H1 (cell line): ENCODE data around the gene AOPEP. TPM values are rescaled to one million over a fixed set of nuclear protein-coding genes. Genes with fewer than 3 reads are reported as not detected.

Experiments
- CTCF ChIA-PET: fragments of 300-600 bp; sonication (Branson Sonifier 250); formaldehyde crosslinking; loops from one replicate; lab custom pipeline; 2021; ENCODE audit not compliant: partially characterized antibody; lab: Charles Lee
- POLR2A ChIA-PET: fragments of 300-600 bp; sonication (Branson Sonifier 250); formaldehyde crosslinking; loops from one replicate; lab custom pipeline; 2021; ENCODE audit warnings: inconsistent platforms; ENCODE audit not compliant: partially characterized antibody; lab: Charles Lee
- DNase-seq, 2 experiments: peaks; one replicate each; pipeline versions ENCODE4 v3.0.0 to v3.0.0-alpha.2; 2010 to 2022; ENCODE audit warnings: low spot score in 2 of 2, low read depth in 1 of 2, mixed read lengths in 1 of 2
- FAIRE-seq: peaks from 2 replicates; lab custom pipeline; 2011; peaks lifted over from hg19 to GRCh38; lab: Jason Lieb, UNC
- H2AFZ ChIP-seq: 2 replicates; pipeline ENCODE4 v1.8.1; 2012; ENCODE audit warnings: low read length, inconsistent platforms
- H2AK5ac ChIP-seq: 2 replicates; pipeline ENCODE4 v1.6.1; 2013; ENCODE audit warnings: low read depth, low read length
- H2BK120ac ChIP-seq: replicated peaks from 2 replicates; pipeline ENCODE3; 2013; ENCODE audit warnings: low read depth, low read length, inconsistent platforms
- H2BK12ac ChIP-seq: 2 replicates; pipeline ENCODE4 v1.6.1; 2013; ENCODE audit warnings: low read depth, low read length
- H2BK15ac ChIP-seq: 2 replicates; pipeline ENCODE4 v1.6.1; 2013; ENCODE audit warnings: low read length
- H2BK20ac ChIP-seq: 2 replicates; pipeline ENCODE4 v1.6.1; 2013; ENCODE audit warnings: low read length
- H2BK5ac ChIP-seq: 2 replicates; pipeline ENCODE4 v1.6.1; 2013; ENCODE audit warnings: low read depth, low read length
- H3K14ac ChIP-seq: 2 replicates; pipeline ENCODE4 v1.6.1; 2013; ENCODE audit warnings: inconsistent platforms; ENCODE audit not compliant: insufficient read length
- H3K18ac ChIP-seq: 2 replicates; pipeline ENCODE4 v1.6.1; 2013; ENCODE audit warnings: low read length; ENCODE audit errors: extremely low read depth
- H3K23ac ChIP-seq: 2 replicates; pipeline ENCODE4 v1.6.1; 2013; ENCODE audit warnings: inconsistent platforms; ENCODE audit not compliant: insufficient read length
- H3K23me2 ChIP-seq: 2 replicates; pipeline ENCODE4 v1.6.1; 2013; ENCODE audit warnings: low read depth, low read length
- H3K27ac ChIP-seq: 2 replicates; pipeline ENCODE4 v1.6.1; 2011; ENCODE audit warnings: low read depth, low read length, inconsistent platforms
- H3K27me3 ChIP-seq, 4 experiments: replicated peaks in 1 of 4; 1 replicate in 1 of 4; 2 replicates in 3 of 4; pipeline versions ENCODE4 v1.6.1 to v1.8.1; 2011 to 2013; ENCODE audit warnings: low read length in 3 of 4, mild to moderate bottlenecking in 3 of 4, inconsistent platforms in 2 of 4, mixed read lengths in 2 of 4, moderate library complexity in 1 of 4; ENCODE audit not compliant: control insufficient read depth in 3 of 4, insufficient read depth in 3 of 4; ENCODE audit errors: extremely low read depth in 1 of 4
- H3K36me3 ChIP-seq, 4 experiments: 2 replicates each; pipeline versions ENCODE4 v1.6.1 to v1.8.1; 2011 to 2013; ENCODE audit warnings: mild to moderate bottlenecking in 4 of 4, low read length in 3 of 4, moderate library complexity in 2 of 4, control low read depth in 1 of 4, inconsistent platforms in 1 of 4; ENCODE audit not compliant: insufficient read depth in 4 of 4, control insufficient read depth in 2 of 4
- H3K4ac ChIP-seq: replicated peaks from 2 replicates; pipeline ENCODE3; 2013; ENCODE audit warnings: low read length, low read depth, mixed read lengths, inconsistent platforms; ENCODE audit not compliant: insufficient read length
- H3K4me1 ChIP-seq, 4 experiments: replicated peaks in 1 of 4; 1 replicate in 1 of 4; 2 replicates in 3 of 4; pipeline versions ENCODE4 v1.6.1 to v1.8.1; 2011 to 2013; ENCODE audit warnings: low read length in 3 of 4, inconsistent platforms in 2 of 4, mixed read lengths in 1 of 4; ENCODE audit not compliant: insufficient read depth in 4 of 4, control insufficient read depth in 3 of 4
- H3K4me2 ChIP-seq, 2 experiments: 2 replicates each; pipeline versions ENCODE4 v1.6.1 to v1.8.1; 2011 to 2013; ENCODE audit warnings: low read depth in 2 of 2, low read length in 2 of 2, control low read depth in 1 of 2, inconsistent platforms in 1 of 2, mild to moderate bottlenecking in 1 of 2; ENCODE audit not compliant: insufficient read depth in 1 of 2
- H3K4me3 ChIP-seq, 4 experiments: fragments of 200-600, 300-600 bp in 1 of 4; sonication (generic), shearing (Covaris generic), sonication (Bioruptor Twin) in 1 of 4; 2 replicates each; pipeline versions ENCODE4 v1.5.1 to v1.8.1; 2011 to 2016; ENCODE audit warnings: low read length in 4 of 4, low read depth in 3 of 4, control low read depth in 2 of 4, inconsistent platforms in 2 of 4, mild to moderate bottlenecking in 2 of 4, mixed read lengths in 1 of 4, moderate library complexity in 1 of 4; ENCODE audit not compliant: insufficient read depth in 2 of 4; ENCODE audit errors: extremely low read depth in 1 of 4
- H3K56ac ChIP-seq: replicated peaks from 2 replicates; pipeline ENCODE3; 2013; ENCODE audit warnings: low read depth, mild to moderate bottlenecking, mixed read lengths, low read length, inconsistent platforms; ENCODE audit not compliant: insufficient read length
- H3K79me1 ChIP-seq: 2 replicates; pipeline ENCODE4 v1.6.1; 2013; ENCODE audit warnings: low read depth, low read length, control low read depth
- H3K79me2 ChIP-seq, 2 experiments: 2 replicates each; pipeline versions ENCODE4 v1.6.1 to v1.8.1; 2012 to 2013; ENCODE audit warnings: low read length in 2 of 2, mild to moderate bottlenecking in 2 of 2, inconsistent platforms in 1 of 2; ENCODE audit not compliant: insufficient read depth in 2 of 2, control insufficient read depth in 1 of 2
- H3K9ac ChIP-seq, 4 experiments: replicated peaks in 1 of 4; 1 replicate in 1 of 4; 2 replicates in 3 of 4; pipeline versions ENCODE4 v1.6.1 to v1.8.1; 2011 to 2013; ENCODE audit warnings: low read depth in 3 of 4, low read length in 3 of 4, control low read depth in 2 of 4, mild to moderate bottlenecking in 2 of 4, moderate library complexity in 2 of 4, inconsistent platforms in 1 of 4; ENCODE audit errors: extremely low read depth in 1 of 4
- H3K9me3 ChIP-seq, 2 experiments: 2 replicates each; pipeline versions ENCODE4 v1.6.1 to v1.8.1; 2012 to 2013; ENCODE audit warnings: mild to moderate bottlenecking in 2 of 2, moderate library complexity in 2 of 2, control low read depth in 1 of 2, inconsistent platforms in 1 of 2, low read depth in 1 of 2, low read length in 1 of 2, mixed read lengths in 1 of 2; ENCODE audit not compliant: insufficient read depth in 2 of 2
- H4K20me1 ChIP-seq, 2 experiments: replicated peaks in 1 of 2; 2 replicates each; pipeline versions ENCODE3 to v1.8.1; 2011 to 2013; ENCODE audit warnings: inconsistent platforms in 2 of 2, low read length in 2 of 2, mild to moderate bottlenecking in 1 of 2; ENCODE audit not compliant: insufficient read depth in 2 of 2, control insufficient read depth in 1 of 2
- H4K5ac ChIP-seq: 2 replicates; pipeline ENCODE4 v1.6.1; 2013; ENCODE audit warnings: low read length, low read depth, mixed read lengths, inconsistent platforms; ENCODE audit not compliant: insufficient read length
- H4K8ac ChIP-seq: 2 replicates; pipeline ENCODE4 v1.8.0; 2013; ENCODE audit warnings: mild to moderate bottlenecking, moderate library complexity, low read length, inconsistent platforms; ENCODE audit not compliant: insufficient read depth; ENCODE audit errors: extremely low read depth
- H4K91ac ChIP-seq: replicated peaks from 2 replicates; pipeline ENCODE3; 2013; ENCODE audit warnings: low read length, mixed read lengths, inconsistent platforms; ENCODE audit not compliant: insufficient read length
- ATF2 ChIP-seq: IDR thresholded peaks from 2 replicates; pipeline ENCODE4 v1.6.1; 2012; ENCODE audit warnings: low read length, inconsistent platforms
- BRCA1 ChIP-seq: IDR thresholded peaks from 2 replicates; pipeline ENCODE4 v1.6.1; 2012; ENCODE audit warnings: low read depth, low read length, improper control_type of control experiment
- CEBPB ChIP-seq: IDR thresholded peaks from 2 replicates; pipeline ENCODE4 v1.6.1; 2012; ENCODE audit warnings: low read depth, low read length
- CHD1 ChIP-seq: IDR thresholded peaks from 2 replicates; pipeline ENCODE4 v1.6.1; 2012; ENCODE audit warnings: low read depth, low read length, improper control_type of control experiment
- FOSL1 ChIP-seq: IDR thresholded peaks from 2 replicates; pipeline ENCODE4 v1.6.1; 2011; ENCODE audit warnings: mild to moderate bottlenecking, low read depth, low read length, moderate library complexity; ENCODE audit not compliant: insufficient read depth
- GABPA ChIP-seq: IDR thresholded peaks from 2 replicates; pipeline ENCODE4 v1.6.1; 2011; ENCODE audit warnings: mild to moderate bottlenecking, low read length, moderate library complexity, borderline replicate concordance; ENCODE audit not compliant: insufficient read depth
- KDM5A ChIP-seq: fragments of 200-600 bp; IDR thresholded peaks from 2 replicates; pipeline ENCODE4 v1.7.1; 2012; ENCODE audit warnings: mild to moderate bottlenecking, low read length, inconsistent platforms, mixed read lengths
- PHF8 ChIP-seq: fragments of 200-600 bp; sonication (generic); conservative IDR thresholded peaks from 2 replicates; pipeline ENCODE4 v1.7.1; 2012; ENCODE audit warnings: low read depth, mild to moderate bottlenecking, inconsistent platforms, low read length, moderate library complexity
- POLR2AphosphoS5 ChIP-seq: IDR thresholded peaks from 2 replicates; pipeline ENCODE4 v1.6.1; 2011; ENCODE audit warnings: low read depth, low read length
- RBBP5 ChIP-seq: IDR thresholded peaks from 2 replicates; pipeline ENCODE4 v1.7.1; 2012; ENCODE audit warnings: low read depth, mild to moderate bottlenecking, inconsistent platforms, low read length, moderate library complexity, borderline replicate concordance
- SIRT6 ChIP-seq: IDR thresholded peaks from one replicate; pipeline ENCODE4 v1.7.1; 2012; ENCODE audit warnings: low read length, inconsistent platforms
- TAF7 ChIP-seq: optimal IDR thresholded peaks from 2 replicates; pipeline ENCODE3; 2011; ENCODE audit warnings: low read depth, mild to moderate bottlenecking, inconsistent platforms, low read length, moderate library complexity, borderline replicate concordance
- WGBS, 2 experiments: shearing (Covaris generic) in 1 of 2; methylation state at CpG; one replicate each; pipeline versions ENCODE4 v1.1.6 to v1.1.7; 2013 to 2015; ENCODE audit warnings: low lambda C conversion rate in 2 of 2, mixed read lengths in 2 of 2, inconsistent platforms in 1 of 2, low coverage in 1 of 2, missing lambda C conversion rate in 1 of 2; ENCODE audit not compliant: insufficient replicate concordance in 2 of 2, insufficient coverage in 1 of 2, insufficient read length in 1 of 2; ENCODE audit errors: extremely low coverage in 1 of 2, missing lambda C conversion rate in 1 of 2; 5-methylcytosine and 5-hydroxymethylcytosine counted together
- polyA plus RNA-seq, 7 experiments: library from polyadenylated mRNA; depleted of rRNA in 3 of 7; stranded (reverse) in 5 of 7; unstranded in 2 of 7; fragments of >200 nt in 5 of 7; fragments of 200-250 nt in 2 of 7; gene quantifications; 1 replicate in 5 of 7; 2 replicates in 1 of 7; 4 replicates in 1 of 7; pipeline versions ENCODE4 v1.2.1 to v1.2.3, GENCODE V29; 2011 to 2013; ENCODE audit warnings: missing spikeins in 2 of 7, mixed read lengths in 2 of 7
- total RNA-seq: library from RNA; stranded (reverse); fragmentation: NEBNext Ultra II Directional; extraction: Animal tissue kit (Norgen Biotek cat#: 25700); gene quantifications from 2 replicates; pipeline ENCODE4 v1.2.1, GENCODE V29; 2021

AOPEP gene
- total and polyA plus RNA-seq, 2 of the 8 experiments (the other 6 are each of a cell fraction or from before 2014, with no cell fraction given) = 6.1 to 14.3 TPM

- Histone ChIP-seq H3K18ac (no peak overlapping the region), H3K36me3 (no peaks in the 10 kb centered on the region), H3K56ac (no peak overlapping the region), H3K23me2 (no peaks in the 10 kb centered on the region), H3K4me2 (no peak overlapping the region), H3K9me3 (no peaks in the 10 kb centered on the region), H2BK15ac (no peak overlapping the region), H2BK12ac (no peak overlapping the region), H3K79me2 (0 out of 4 replicates have a peak, but pooled peaks cover 0 to 2% of the 10 kb centered on the region in 2 experiments), H3K4me1 (peaks cover 0 to 10% (median 0%) of the 10 kb centered on the region in 4 experiments; a peak in 1 of 7 replicates), H2AK5ac (no peak overlapping the region), H4K91ac (no peak overlapping the region), H4K8ac (no peak overlapping the region), H2BK20ac (no peak overlapping the region), H3K27ac (no peak overlapping the region), H3K9ac (no peak overlapping the region), H2BK120ac (no peak overlapping the region), H2AFZ (no peak overlapping the region), H3K27me3 (no peaks in the 10 kb centered on the region), H3K4ac (no peak overlapping the region), H4K5ac (no peak overlapping the region), H3K23ac (no peak overlapping the region), H4K20me1 (no peaks in the 10 kb centered on the region), H3K4me3 (no peak overlapping the region), H3K14ac (no peak overlapping the region), H2BK5ac (no peak overlapping the region), H3K79me1 (no peaks in the 10 kb centered on the region)
- 84% methylated on average over 3 of the region's 3 CpGs; no CpG with 5 or more reads in 1 of the 2 experiments for WGBS, 2 experiments
- POLR2A ChIA-PET = interaction anchor here (0.6 kb wide), 1 partner anchor 33 kb away, joined by 4 read pairs; no protein-coding TSS in a partner anchor
- DNase-seq = no peak
- no peak for FAIRE-seq
- CTCF ChIA-PET = interaction anchor here (1.1 to 1.6 kb wide), 4 partner anchors 9 to 166 kb away, joined by 3 to 4 read pairs (median 4); no protein-coding TSS in a partner anchor
- no peak for TF ChIP-seq TAF7
- TF ChIP-seq CHD1 = no peak
- no peak for TF ChIP-seq BRCA1
- no peak for TF ChIP-seq SIRT6
- no peak for TF ChIP-seq KDM5A
- no peak for TF ChIP-seq CEBPB
- TF ChIP-seq GABPA = no peak
- TF ChIP-seq PHF8 = no peak
- no peak for TF ChIP-seq POLR2AphosphoS5
- no peak for TF ChIP-seq RBBP5
- no peak for TF ChIP-seq FOSL1
- no peak for TF ChIP-seq ATF2
These were observed 121.0 kb downstream of the AOPEP start for GRCh38 chr9:94847486-94847885.
